ENCODE results near the gene VCPKMT. TPM values are rescaled to one million over a fixed set of nuclear protein-coding genes. Genes with fewer than 3 reads are reported as not detected.

The VCPKMT gene
- total RNA-seq (10 to 100 TPM; 17.3 to 20.1 TPM), polyA plus RNA-seq (10 to 100 TPM; 13.0 to 13.2 TPM)

DNA sequence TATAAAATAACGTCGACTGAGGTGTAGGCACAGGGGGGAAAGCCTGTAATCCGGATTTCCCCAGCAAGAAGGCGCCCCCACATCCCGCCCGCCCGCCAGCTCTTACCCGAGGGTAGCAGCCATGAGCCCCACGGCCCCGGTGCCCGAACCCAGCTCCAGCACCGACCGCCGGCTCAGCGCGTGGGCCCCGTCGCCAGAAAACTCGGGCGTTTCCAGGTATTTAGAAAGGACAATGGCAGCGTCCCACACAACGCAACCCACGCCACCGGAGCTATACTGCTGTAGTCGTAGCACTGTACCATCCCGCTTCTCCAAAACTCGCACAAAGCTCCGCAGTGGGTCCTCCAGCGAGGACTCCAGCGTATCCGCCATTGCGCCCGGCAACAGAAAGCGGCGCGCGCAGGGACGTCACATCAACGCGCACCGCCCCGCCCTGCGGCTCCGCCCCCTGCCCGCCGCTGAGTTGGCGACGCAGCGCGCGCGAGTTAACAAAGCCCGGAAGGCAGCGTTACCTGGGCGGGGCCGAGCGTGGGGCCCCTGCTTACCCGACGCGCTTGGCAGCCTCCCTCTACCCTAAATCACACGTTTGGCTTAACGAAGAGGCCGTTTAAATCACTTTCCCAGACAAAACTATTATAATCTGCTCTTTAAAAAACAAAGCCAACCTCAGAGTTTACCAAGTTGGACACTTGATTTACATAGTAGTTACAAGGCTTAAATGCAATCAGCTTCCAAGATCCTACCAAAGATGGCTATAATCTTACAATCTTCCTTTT, at the start of gene VCPKMT:
TSS of gene VCPKMT (minus strand) at position 392 of the 776 bp plus-strand sequence. CDS start at position 372, 20 bp downstream.
- Mint-ChIP-seq H3K27me3 (no peaks in the 10 kb centered on the region), H3K4me3 (peak within 1 kb of the TSS; percentile 97 to 98 (median 98)), H3K4me1 (peaks cover 10 to 32% (median 23%) of the 10 kb centered on the region in 4 donors), H3K36me3 (peaks cover 14 to 40% of the 10 kb centered on the region in 2 donors), H3K9me3 (peaks cover 0 to 1% (median 0%) of the 10 kb centered on the region in 8 donors), H3K27ac (peak within 1 kb of the TSS; percentile 96 to 100 (median 99))
- ChIA-PET POLR2A (ENCODE audit: partially characterized antibody) (interaction anchor here (0.6 to 3.3 kb wide), 37 partner anchors 8 to 531 kb away, joined by 3 to 77 read pairs (median 5); partner anchors contain the start of genes ARF6, DMAC2L, DNAAF2 and KLHDC1), CTCF (ENCODE audit: partially characterized antibody) (interaction anchor here (0.9 to 2.8 kb wide), 13 partner anchors 9 to 482 kb away, joined by 3 to 30 read pairs (median 4); partner anchors contain the start of genes DMAC2L, KLHDC2, L2HGDH and NEMF)
- Histone ChIP-seq H3K4me3 (ENCODE audit: low read length in 2 of 2) (peak within 1 kb of the TSS; percentile 65 to 69), H3K36me3 (ENCODE audit: insufficient read depth, low read length) (peaks cover 25% of the 10 kb centered on the region), H3K27me3 (ENCODE audit: insufficient read depth, low read length) (no peaks in the 10 kb centered on the region), H3K4me1 (ENCODE audit: insufficient read depth, low read length) (peaks cover 34% of the 10 kb centered on the region), H3K9me3 (ENCODE audit: control insufficient read depth in 1 of 2, low read length in 2 of 2) (no peaks in the 10 kb centered on the region), H3K27ac (ENCODE audit: low read depth, low read length) (peak within 1 kb of the TSS; percentile 93)
- intact Hi-C loops (cut with micrococcal nuclease) = loop anchor here (1.0 to 2.0 kb wide), 7 partner anchors 115 to 530 kb away; partner anchors contain the start of genes DMAC2L, KLHDC2, L2HGDH and MAP4K5
- DNase-seq = peak; percentile 93 to 96 (median 95)

DNA sequence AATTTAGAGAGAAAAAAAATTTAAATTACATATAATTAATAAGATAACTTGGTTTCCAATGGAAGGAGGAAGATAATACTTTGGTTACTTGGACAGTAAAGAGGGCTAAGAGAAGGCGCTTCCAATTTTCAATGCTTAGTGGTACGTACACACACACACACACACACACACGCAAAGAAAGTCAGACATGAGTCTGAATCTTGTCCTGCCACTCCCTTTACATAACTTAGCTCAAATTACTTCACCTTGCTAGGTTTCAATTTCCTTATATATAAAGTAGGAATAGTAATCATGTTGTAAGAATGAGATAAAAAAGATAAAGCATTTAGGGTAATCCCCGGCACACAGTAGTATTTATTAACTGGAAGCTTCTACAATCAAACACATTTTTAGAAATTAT, 39.7 kb upstream of the VCPKMT start:
- H3K4me1 ChIP-seq (ENCODE audit: insufficient read depth, low read length) = no peaks in the 10 kb centered on the region
- H3K36me3 ChIP-seq (ENCODE audit: insufficient read depth, low read length) = peaks cover 4% of the 10 kb centered on the region
- intact Hi-C loops (cut with micrococcal nuclease) = no loop called here
- POLR2A ChIA-PET (ENCODE audit: partially characterized antibody) = no interaction called here
- CTCF ChIA-PET (ENCODE audit: partially characterized antibody) = interaction anchor here (1.1 kb wide), 2 partner anchors 26 to 105 kb away, joined by 3 read pairs; no protein-coding TSS in a partner anchor
- no peak for DNase-seq
- H3K27ac Mint-ChIP-seq = no peak overlapping the region
- no peak overlapping the region for H3K4me3 Mint-ChIP-seq
- no peak overlapping the region for H3K27ac ChIP-seq (ENCODE audit: low read depth, low read length)
- H3K9me3 Mint-ChIP-seq = no peaks in the 10 kb centered on the region
- peaks cover 32 to 39% of the 10 kb centered on the region in 2 donors for H3K36me3 Mint-ChIP-seq
- peaks cover 0 to 2% (median 0%) of the 10 kb centered on the region in 4 donors for H3K4me1 Mint-ChIP-seq
- H3K27me3 ChIP-seq (ENCODE audit: insufficient read depth, low read length) = no peaks in the 10 kb centered on the region
- no peak overlapping the region for H3K4me3 ChIP-seq (ENCODE audit: low read length in 2 of 2)
- H3K9me3 ChIP-seq (ENCODE audit: control insufficient read depth in 1 of 2, low read length in 2 of 2) = no peaks in the 10 kb centered on the region
- H3K27me3 Mint-ChIP-seq = no peaks in the 10 kb centered on the region

DNA sequence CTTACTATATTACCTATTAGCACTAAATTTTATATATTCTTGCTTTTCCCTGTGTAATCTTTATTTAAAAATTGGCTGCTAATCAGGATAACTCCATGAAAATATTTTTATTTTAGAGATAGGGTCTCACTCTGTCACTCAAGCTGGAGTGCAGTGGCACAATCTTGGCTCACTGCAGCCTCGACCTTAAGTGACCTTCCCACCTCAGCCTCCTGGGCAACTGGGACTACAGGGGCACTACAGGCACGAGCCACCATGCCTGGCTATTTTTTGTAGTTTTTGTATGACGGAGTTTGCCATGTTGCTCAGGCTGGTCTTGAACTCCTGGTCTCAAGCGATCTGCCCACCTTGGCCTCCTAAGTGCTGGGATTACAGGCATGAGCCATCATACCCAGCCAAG, 32.4 kb upstream of the VCPKMT start:
- Histone ChIP-seq H3K9me3 (ENCODE audit: control insufficient read depth in 1 of 2, low read length in 2 of 2) (no peaks in the 10 kb centered on the region), H3K4me1 (ENCODE audit: insufficient read depth, low read length) (no peaks in the 10 kb centered on the region), H3K36me3 (ENCODE audit: insufficient read depth, low read length) (peaks cover 3% of the 10 kb centered on the region), H3K27ac (ENCODE audit: low read depth, low read length) (no peak overlapping the region), H3K27me3 (ENCODE audit: insufficient read depth, low read length) (no peaks in the 10 kb centered on the region), H3K4me3 (ENCODE audit: low read length in 2 of 2) (no peak overlapping the region)
- Mint-ChIP-seq H3K9me3 (no peaks in the 10 kb centered on the region), H3K27ac (no peak overlapping the region), H3K4me3 (no peak overlapping the region), H3K27me3 (no peaks in the 10 kb centered on the region), H3K36me3 (peaks cover 32 to 40% of the 10 kb centered on the region in 2 donors), H3K4me1 (no peaks in the 10 kb centered on the region)
- POLR2A ChIA-PET (ENCODE audit: partially characterized antibody) = no interaction called here
- intact Hi-C loops (cut with micrococcal nuclease) = no loop called here
- no peak for DNase-seq
- CTCF ChIA-PET (ENCODE audit: partially characterized antibody) = no interaction called here

DNA sequence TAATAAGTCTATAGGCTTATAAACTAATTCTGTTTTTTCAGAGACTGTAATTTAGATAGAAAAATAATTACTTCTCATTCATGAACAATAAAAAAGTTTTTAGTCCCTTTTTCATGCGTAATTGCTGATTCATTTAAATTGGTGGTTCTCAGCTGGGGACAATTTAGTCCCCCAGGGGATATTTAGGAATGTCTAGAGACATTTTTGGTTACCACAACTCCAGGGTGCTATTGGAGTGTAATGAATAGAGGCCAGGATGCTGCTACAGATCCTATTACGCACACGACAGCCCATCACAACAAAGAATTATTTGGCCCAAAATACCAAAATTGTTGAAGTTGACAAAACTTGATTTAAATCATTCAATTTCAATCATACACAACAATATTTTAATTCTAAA, 22.8 kb upstream of the VCPKMT start:
- Histone ChIP-seq H3K27me3 (ENCODE audit: insufficient read depth, low read length) (no peaks in the 10 kb centered on the region), H3K36me3 (ENCODE audit: insufficient read depth, low read length) (no peaks in the 10 kb centered on the region), H3K4me1 (ENCODE audit: insufficient read depth, low read length) (no peaks in the 10 kb centered on the region), H3K4me3 (ENCODE audit: low read length in 2 of 2) (no peak overlapping the region), H3K9me3 (ENCODE audit: control insufficient read depth in 1 of 2, low read length in 2 of 2) (no peaks in the 10 kb centered on the region), H3K27ac (ENCODE audit: low read depth, low read length) (no peak overlapping the region)
- H3K9me3 Mint-ChIP-seq = no peaks in the 10 kb centered on the region
- H3K4me1 Mint-ChIP-seq = no peaks in the 10 kb centered on the region
- intact Hi-C loops (cut with micrococcal nuclease) = no loop called here
- POLR2A ChIA-PET (ENCODE audit: partially characterized antibody) = interaction anchor here (0.7 kb wide), 1 partner anchor 49 kb away, joined by 3 read pairs; no protein-coding TSS in a partner anchor
- no peak overlapping the region for H3K4me3 Mint-ChIP-seq
- no peak for DNase-seq
- no peaks in the 10 kb centered on the region for H3K27me3 Mint-ChIP-seq
- H3K27ac Mint-ChIP-seq = no peak overlapping the region
- CTCF ChIA-PET (ENCODE audit: partially characterized antibody) = no interaction called here
- peaks cover 7 to 10% of the 10 kb centered on the region in 2 donors for H3K36me3 Mint-ChIP-seq

DNA sequence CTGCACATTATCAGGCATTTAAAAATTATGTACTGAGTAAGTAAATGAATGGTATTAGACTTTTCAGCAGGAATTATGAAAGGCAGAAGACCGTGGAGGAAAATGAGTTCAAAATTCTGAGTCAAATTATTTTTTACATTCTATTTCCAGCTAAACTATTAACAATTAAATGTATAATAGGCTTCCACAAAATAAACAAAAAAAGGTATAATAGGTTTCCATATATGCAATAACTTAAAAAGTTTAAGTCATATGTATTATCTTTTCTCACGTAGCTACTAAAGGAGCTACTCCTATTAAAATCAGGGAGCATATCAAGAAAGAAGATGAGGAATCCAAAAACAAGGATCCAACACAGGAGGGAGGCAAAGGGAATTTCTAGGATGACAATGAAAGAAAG, 11.4 kb upstream of the VCPKMT start:
- H3K27ac Mint-ChIP-seq = peak overlapping the region in 2 of 7 donors; percentile 38 to 51
- Histone ChIP-seq H3K27me3 (ENCODE audit: insufficient read depth, low read length) (no peaks in the 10 kb centered on the region), H3K27ac (ENCODE audit: low read depth, low read length) (no peak overlapping the region), H3K36me3 (ENCODE audit: insufficient read depth, low read length) (peaks cover 18% of the 10 kb centered on the region), H3K4me3 (ENCODE audit: low read length in 2 of 2) (no peak overlapping the region), H3K9me3 (ENCODE audit: control insufficient read depth in 1 of 2, low read length in 2 of 2) (no peaks in the 10 kb centered on the region), H3K4me1 (ENCODE audit: insufficient read depth, low read length) (no peaks in the 10 kb centered on the region)
- no peaks in the 10 kb centered on the region for H3K27me3 Mint-ChIP-seq
- H3K9me3 Mint-ChIP-seq = no peaks in the 10 kb centered on the region
- POLR2A ChIA-PET (ENCODE audit: partially characterized antibody) = no interaction called here
- DNase-seq = no peak
- intact Hi-C loops (cut with micrococcal nuclease) = no loop called here
- H3K4me1 Mint-ChIP-seq = peaks cover 0 to 3% (median under 1%) of the 10 kb centered on the region in 4 donors
- H3K4me3 Mint-ChIP-seq = no peak overlapping the region
- CTCF ChIA-PET (ENCODE audit: partially characterized antibody) = no interaction called here
- H3K36me3 Mint-ChIP-seq = peaks cover 42 to 51% of the 10 kb centered on the region in 2 donors

DNA sequence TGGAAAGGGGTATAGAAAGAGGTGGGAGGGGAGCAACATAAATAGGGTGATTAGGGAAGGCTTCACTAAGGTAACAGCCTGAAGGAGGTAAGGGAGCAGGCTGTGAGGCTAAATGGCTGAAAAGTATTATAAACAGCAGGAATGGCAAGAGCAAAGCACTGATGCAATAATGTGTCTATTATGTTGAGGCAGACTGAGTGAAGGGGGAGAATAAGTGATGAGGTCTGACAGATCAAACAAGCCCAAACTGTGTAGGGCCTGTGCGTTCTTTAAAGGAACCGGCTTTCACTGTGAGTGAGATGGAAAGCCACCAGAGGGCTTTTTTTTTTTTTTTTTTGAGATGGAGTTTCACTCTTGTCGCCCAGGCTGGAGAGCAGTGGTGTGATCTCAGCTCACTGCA, 6.7 kb upstream of the VCPKMT start:
- POLR2A ChIA-PET (ENCODE audit: partially characterized antibody) = interaction anchor here (1.0 kb wide), 1 partner anchor 261 kb away, joined by 3 read pairs; no protein-coding TSS in a partner anchor
- Mint-ChIP-seq H3K27ac (peak overlapping the region in 2 of 7 donors; percentile 15 to 59), H3K4me3 (no peak overlapping the region), H3K9me3 (peaks cover 0 to 1% (median 0%) of the 10 kb centered on the region in 8 donors), H3K36me3 (peaks cover 26 to 40% of the 10 kb centered on the region in 2 donors), H3K27me3 (no peaks in the 10 kb centered on the region), H3K4me1 (peaks cover 0 to 3% (median 0%) of the 10 kb centered on the region in 4 donors)
- no peak overlapping the region for H3K4me3 ChIP-seq (ENCODE audit: low read length in 2 of 2)
- no peaks in the 10 kb centered on the region for H3K27me3 ChIP-seq (ENCODE audit: insufficient read depth, low read length)
- H3K4me1 ChIP-seq (ENCODE audit: insufficient read depth, low read length) = no peaks in the 10 kb centered on the region
- H3K27ac ChIP-seq (ENCODE audit: low read depth, low read length) = no peak overlapping the region
- CTCF ChIA-PET (ENCODE audit: partially characterized antibody) = no interaction called here
- H3K9me3 ChIP-seq (ENCODE audit: control insufficient read depth in 1 of 2, low read length in 2 of 2) = no peaks in the 10 kb centered on the region
- no peak for DNase-seq
- intact Hi-C loops (cut with micrococcal nuclease) = no loop called here
- H3K36me3 ChIP-seq (ENCODE audit: insufficient read depth, low read length) = peaks cover 12% of the 10 kb centered on the region

DNA sequence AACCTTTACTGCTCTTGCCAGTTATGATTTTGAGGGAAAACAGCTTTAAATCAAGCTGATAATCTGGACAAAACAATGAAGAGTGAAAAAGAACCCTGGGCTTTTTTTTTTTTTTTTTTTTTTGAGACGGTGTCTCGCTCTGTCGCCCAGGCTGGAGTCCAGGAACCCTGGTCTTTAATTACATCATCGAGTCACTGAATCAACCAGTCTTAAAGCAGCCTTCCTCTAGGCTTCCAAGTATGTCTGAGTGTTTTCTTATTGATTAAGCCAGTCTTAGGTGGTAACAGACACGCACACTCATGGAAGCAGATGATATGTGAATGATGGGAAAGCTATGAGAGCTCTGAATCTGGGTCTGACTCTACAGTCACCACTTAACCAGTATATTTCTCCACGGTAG, 5.9 kb upstream of the VCPKMT start:
- H3K9me3 ChIP-seq (ENCODE audit: control insufficient read depth in 1 of 2, low read length in 2 of 2) = no peaks in the 10 kb centered on the region
- H3K4me1 ChIP-seq (ENCODE audit: insufficient read depth, low read length) = peaks cover under 1% of the 10 kb centered on the region
- Mint-ChIP-seq H3K9me3 (peaks cover 0 to 1% (median 0%) of the 10 kb centered on the region in 8 donors), H3K4me1 (peaks cover 0 to 3% (median 0%) of the 10 kb centered on the region in 4 donors), H3K27ac (peak overlapping the region in 1 of 7 donors; percentile 46), H3K36me3 (peaks cover 22 to 35% of the 10 kb centered on the region in 2 donors), H3K27me3 (no peaks in the 10 kb centered on the region), H3K4me3 (no peak overlapping the region)
- intact Hi-C loops (cut with micrococcal nuclease) = no loop called here
- H3K4me3 ChIP-seq (ENCODE audit: low read length in 2 of 2) = no peak overlapping the region
- peaks cover 12% of the 10 kb centered on the region for H3K36me3 ChIP-seq (ENCODE audit: insufficient read depth, low read length)
- no peak overlapping the region for H3K27ac ChIP-seq (ENCODE audit: low read depth, low read length)
- no peak for DNase-seq
- ChIA-PET POLR2A (ENCODE audit: partially characterized antibody) (interaction anchor here (1.0 kb wide), 1 partner anchor 260 kb away, joined by 3 read pairs; no protein-coding TSS in a partner anchor), CTCF (ENCODE audit: partially characterized antibody) (no interaction called here)
- no peaks in the 10 kb centered on the region for H3K27me3 ChIP-seq (ENCODE audit: insufficient read depth, low read length)

Data from CD4-positive, alpha-beta memory T cell (primary cell).